ENCODE measurements around the gene ITGA3. TPM values are rescaled to one million over a fixed set of nuclear protein-coding genes. Genes with fewer than 3 reads are reported as not detected.

The ITGA3 gene
- total and polyA plus RNA-seq, 2 of the 13 experiments (the other 11 are each of a cell fraction or from before 2014, with no cell fraction given), result 0.48 to 0.69 TPM

DNA sequence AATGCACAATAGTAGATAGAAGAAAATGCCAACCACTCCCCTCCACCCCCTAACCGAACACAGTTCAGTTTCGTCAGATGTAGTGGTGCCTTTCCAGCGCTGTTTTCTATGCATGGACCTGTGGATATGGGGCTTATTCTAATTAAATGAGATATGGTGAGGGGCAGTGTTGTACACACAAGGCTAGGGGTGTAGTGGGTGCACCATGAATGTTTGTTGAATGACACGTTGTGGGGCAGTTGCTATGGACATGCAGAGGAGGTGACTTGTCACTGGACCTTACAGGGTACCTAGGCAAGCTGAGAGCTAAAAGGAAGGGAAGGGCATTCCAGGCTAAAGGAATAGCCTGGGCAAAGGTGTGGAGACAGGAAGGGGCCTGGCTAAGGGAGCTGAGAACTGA is 42.7 kb downstream of the ITGA3 start:
- 85% methylated on average over 4 of the region's 4 CpGs for WGBS (ENCODE audit: low lambda C conversion rate)
- ChIA-PET CTCF (ENCODE audit: low intra/inter-chr PET ratio, low total read pairs) (no interaction called here), POLR2A (interaction anchor here (1.2 kb wide), 1 partner anchor 25 kb away, joined by 3 read pairs; no protein-coding TSS in a partner anchor)
- Histone ChIP-seq H3K9ac (ENCODE audit: insufficient read depth, low read depth, low read length) (no peak overlapping the region), H3K4me1 (ENCODE audit: insufficient read depth, low read length) (peaks cover 55% of the 10 kb centered on the region), H2AFZ (ENCODE audit: low read length) (no peak overlapping the region), H3K27ac (ENCODE audit: extremely low read length, insufficient read depth, low read length) (no peak overlapping the region), H3K4me2 (ENCODE audit: low read depth, low read length) (no peak overlapping the region), H3K27me3 (ENCODE audit: control insufficient read depth in 1 of 2, insufficient read depth in 2 of 2, low read length in 2 of 2) (no peaks in the 10 kb centered on the region), H3K36me3 (replicated peaks in 1 of 2; ENCODE audit: control insufficient read depth in 1 of 2, insufficient read depth in 2 of 2, low read length in 2 of 2) (peaks cover 0 to 4% of the 10 kb centered on the region in 2 experiments; a peak in 1 of 5 replicates), H3K79me2 (ENCODE audit: insufficient read depth, low read length) (peaks cover 6% of the 10 kb centered on the region), H3K4me3 (replicated peaks in 1 of 3; ENCODE audit: insufficient read depth in 1 of 3, low read depth in 2 of 3, low read length in 3 of 3) (no peak overlapping the region), H4K20me1 (ENCODE audit: insufficient read depth, low read length) (no peaks in the 10 kb centered on the region), H3K9me3 (ENCODE audit: low read length) (no peaks in the 10 kb centered on the region)
- in situ Hi-C loops (cut with HindIII; ENCODE audit: extremely low pct_ligation_motif_present, low pct_unique_long_range_greater_than_20kb), result no loop called here
- ATAC-seq, result no peak
- DNase-seq (ENCODE audit: low spot score), result no peak
- no peak for FAIRE-seq
- BruUV-seq (replicated peaks), result no TSS peak
- intact Hi-C loops (cut with micrococcal nuclease; ENCODE audit: unreplicated experiment), result no loop called here
- TF ChIP-seq NFE2 (CRISPR knock-in tag; IDR thresholded peaks at IDR 0.05), result no peak
- TF ChIP-seq ZBTB1 (CRISPR knock-in tag; IDR thresholded peaks at IDR 0.05; ENCODE audit: borderline replicate concordance), result no peak
- no peak for TF ChIP-seq ZNF598 (CRISPR knock-in tag; IDR thresholded peaks at IDR 0.05; ENCODE audit: borderline replicate concordance)
- no peak for TF ChIP-seq CEBPG (CRISPR knock-in tag; IDR thresholded peaks at IDR 0.05)
- TF ChIP-seq, protein P1, sequence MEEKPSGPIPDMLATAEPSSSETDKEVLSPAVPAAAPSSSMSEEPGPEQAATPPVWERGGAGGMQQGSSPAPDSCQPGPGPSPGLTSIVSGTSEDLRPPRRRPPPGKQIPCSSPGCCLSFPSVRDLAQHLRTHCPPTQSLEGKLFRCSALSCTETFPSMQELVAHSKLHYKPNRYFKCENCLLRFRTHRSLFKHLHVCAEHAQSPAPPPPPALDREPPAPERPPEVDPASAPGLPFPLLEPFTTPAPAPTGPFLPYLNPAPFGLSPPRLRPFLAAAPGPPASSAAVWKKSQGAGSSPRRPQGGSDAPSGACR (CRISPR knock-in tag; IDR thresholded peaks at IDR 0.05), result no peak
- TF ChIP-seq, protein P2, sequence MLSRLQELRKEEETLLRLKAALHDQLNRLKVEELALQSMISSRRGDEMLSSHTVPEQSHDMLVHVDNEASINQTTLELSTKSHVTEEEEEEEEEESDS (CRISPR knock-in tag; IDR thresholded peaks at IDR 0.05; ENCODE audit: borderline replicate concordance), result no peak
- TF ChIP-seq CREM (IDR thresholded peaks at IDR 0.05), result no peak
- TF ChIP-seq CREM (CRISPR knock-in tag; IDR thresholded peaks at IDR 0.05), result no peak
- TF ChIP-seq ZNF12 (CRISPR knock-in tag; IDR thresholded peaks at IDR 0.05), result no peak
- no peak for TF ChIP-seq ZC3H13 (CRISPR knock-in tag; IDR thresholded peaks at IDR 0.05)
- TF ChIP-seq MIXL1 (CRISPR knock-in tag; IDR thresholded peaks at IDR 0.05), result no peak
- TF ChIP-seq MAFG (CRISPR knock-in tag; IDR thresholded peaks at IDR 0.05), result no peak
- TF ChIP-seq FOSL1 (CRISPR knock-in tag; IDR thresholded peaks at IDR 0.05; ENCODE audit: borderline replicate concordance), result no peak
- TF ChIP-seq, protein P3, sequence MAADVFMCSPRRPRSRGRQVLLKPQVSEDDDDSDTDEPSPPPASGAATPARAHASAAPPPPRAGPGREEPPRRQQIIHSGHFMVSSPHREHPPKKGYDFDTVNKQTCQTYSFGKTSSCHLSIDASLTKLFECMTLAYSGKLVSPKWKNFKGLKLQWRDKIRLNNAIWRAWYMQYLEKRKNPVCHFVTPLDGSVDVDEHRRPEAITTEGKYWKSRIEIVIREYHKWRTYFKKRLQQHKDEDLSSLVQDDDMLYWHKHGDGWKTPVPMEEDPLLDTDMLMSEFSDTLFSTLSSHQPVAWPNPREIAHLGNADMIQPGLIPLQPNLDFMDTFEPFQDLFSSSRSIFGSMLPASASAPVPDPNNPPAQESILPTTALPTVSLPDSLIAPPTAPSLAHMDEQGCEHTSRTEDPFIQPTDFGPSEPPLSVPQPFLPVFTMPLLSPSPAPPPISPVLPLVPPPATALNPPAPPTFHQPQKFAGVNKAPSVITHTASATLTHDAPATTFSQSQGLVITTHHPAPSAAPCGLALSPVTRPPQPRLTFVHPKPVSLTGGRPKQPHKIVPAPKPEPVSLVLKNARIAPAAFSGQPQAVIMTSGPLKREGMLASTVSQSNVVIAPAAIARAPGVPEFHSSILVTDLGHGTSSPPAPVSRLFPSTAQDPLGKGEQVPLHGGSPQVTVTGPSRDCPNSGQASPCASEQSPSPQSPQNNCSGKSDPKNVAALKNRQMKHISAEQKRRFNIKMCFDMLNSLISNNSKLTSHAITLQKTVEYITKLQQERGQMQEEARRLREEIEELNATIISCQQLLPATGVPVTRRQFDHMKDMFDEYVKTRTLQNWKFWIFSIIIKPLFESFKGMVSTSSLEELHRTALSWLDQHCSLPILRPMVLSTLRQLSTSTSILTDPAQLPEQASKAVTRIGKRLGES (CRISPR knock-in tag; IDR thresholded peaks at IDR 0.05; ENCODE audit: borderline replicate concordance), result no peak
- TF ChIP-seq GABPA (IDR thresholded peaks at IDR 0.05; ENCODE audit: low read depth, low read length), result no peak
- TF ChIP-seq GABPA (CRISPR knock-in tag; IDR thresholded peaks at IDR 0.05; ENCODE audit: low read depth), result no peak
- no peak for TF ChIP-seq YEATS4 (CRISPR knock-in tag; IDR thresholded peaks at IDR 0.05; ENCODE audit: borderline replicate concordance)
- no peak for TF ChIP-seq ZFP41 (CRISPR knock-in tag; IDR thresholded peaks at IDR 0.05; ENCODE audit: borderline replicate concordance)
- no peak for TF ChIP-seq ZNF225 (CRISPR knock-in tag; IDR thresholded peaks at IDR 0.05)
